Hepatocyte (in vitro differentiated cells): ENCODE results near the gene LRFN4. TPM values are rescaled to one million over a fixed set of nuclear protein-coding genes. Genes with fewer than 3 reads are reported as not detected.

Experiments used
- DNase-seq: peaks from one replicate; pipeline ENCODE4 v3.0.0-alpha.2; 2016; ENCODE audit warnings: low spot score
- H2AFZ ChIP-seq: fragments of 200-600 bp; sonication (generic); 2 replicates; pipeline ENCODE4 v1.6.0; 2016; ENCODE audit warnings: antibody characterized with exemption, mild to moderate bottlenecking
- H3K27ac ChIP-seq: fragments of 200-600 bp; sonication (generic); 2 replicates; pipeline ENCODE4 v1.5.1; 2016; ENCODE audit warnings: mild to moderate bottlenecking
- H3K27me3 ChIP-seq: fragments of 200-600 bp; sonication (generic); 2 replicates; pipeline ENCODE4 v1.6.1; 2016
- H3K36me3 ChIP-seq: fragments of 200-600 bp; sonication (generic); replicated peaks from 2 replicates; pipeline ENCODE4 v1.5.1; 2016; ENCODE audit warnings: low read depth; ENCODE audit not compliant: insufficient read depth
- H3K4me1 ChIP-seq: fragments of 200-600 bp; sonication (generic); 2 replicates; pipeline ENCODE4 v1.5.1; 2016; ENCODE audit warnings: mild to moderate bottlenecking, moderate library complexity; ENCODE audit not compliant: insufficient read depth
- H3K4me2 ChIP-seq: fragments of 200-600 bp; sonication (generic); 2 replicates; pipeline ENCODE4 v1.6.0; 2016
- H3K4me3 ChIP-seq: fragments of 200-600 bp; sonication (generic); 2 replicates; pipeline ENCODE4 v1.5.1; 2016; ENCODE audit warnings: mild to moderate bottlenecking
- H3K79me2 ChIP-seq: fragments of 200-600 bp; sonication (generic); 2 replicates; pipeline ENCODE4 v1.6.0; 2017; ENCODE audit warnings: mild to moderate bottlenecking
- H3K9me2 ChIP-seq: fragments of 200-600 bp; sonication (generic); replicated peaks from 2 replicates; pipeline ENCODE4 v1.6.0; 2017; ENCODE audit warnings: mild to moderate bottlenecking; ENCODE audit not compliant: insufficient read depth
- H3K9me3 ChIP-seq: fragments of 200-600 bp; sonication (generic); 2 replicates; pipeline ENCODE4 v1.5.1; 2016; ENCODE audit warnings: low read depth, mild to moderate bottlenecking
- H4K20me1 ChIP-seq: fragments of 200-600 bp; sonication (generic); 2 replicates; pipeline ENCODE4 v1.6.0; 2016; ENCODE audit warnings: mild to moderate bottlenecking; ENCODE audit not compliant: insufficient read depth, poor library complexity, severe bottlenecking
- EZH2 ChIP-seq: fragments of 200-600 bp; sonication (generic); IDR thresholded peaks from 2 replicates; pipeline ENCODE4 v1.6.1; 2016; ENCODE audit warnings: antibody characterized with exemption, mild to moderate bottlenecking, borderline replicate concordance
- EZH2phosphoT487 ChIP-seq: fragments of 200-600 bp; sonication (generic); IDR thresholded peaks from one replicate; pipeline ENCODE4 v1.6.1; 2018; ENCODE audit warnings: antibody characterized with exemption, mild to moderate bottlenecking, low read depth, moderate library complexity; ENCODE audit not compliant: unreplicated experiment, severe bottlenecking
- WGBS: methylation state at CpG from one replicate; pipeline ENCODE4 v1.1.6; 2016; ENCODE audit warnings: low lambda C conversion rate; ENCODE audit errors: missing lambda C conversion rate; 5-methylcytosine and 5-hydroxymethylcytosine counted together
- polyA plus RNA-seq: library from polyadenylated mRNA; unstranded; fragments of >200 nt; fragmentation: Nextera tagmentation; extraction: Ambion mirVana; gene quantifications from 2 replicates; pipeline ENCODE4 v1.2.1, GENCODE V29; 2016
- total RNA-seq: library from RNA; depleted of rRNA; stranded (reverse); fragments of >200 nt; gene quantifications from 2 replicates; pipeline ENCODE4 v1.2.3, GENCODE V29; 2014
- TF ChIP-seq, protein P1 (sequence below): fragments of 200-600 bp; sonication (generic); IDR thresholded peaks from 2 replicates; pipeline ENCODE4 v1.5.1; 2016; ENCODE audit warnings: antibody characterized with exemption, mild to moderate bottlenecking; ENCODE audit not compliant: poor library complexity

Gene LRFN4
- total and polyA plus RNA-seq, 2 experiments from 2014 or later, result 15.8 to 30.2 TPM

DNA sequence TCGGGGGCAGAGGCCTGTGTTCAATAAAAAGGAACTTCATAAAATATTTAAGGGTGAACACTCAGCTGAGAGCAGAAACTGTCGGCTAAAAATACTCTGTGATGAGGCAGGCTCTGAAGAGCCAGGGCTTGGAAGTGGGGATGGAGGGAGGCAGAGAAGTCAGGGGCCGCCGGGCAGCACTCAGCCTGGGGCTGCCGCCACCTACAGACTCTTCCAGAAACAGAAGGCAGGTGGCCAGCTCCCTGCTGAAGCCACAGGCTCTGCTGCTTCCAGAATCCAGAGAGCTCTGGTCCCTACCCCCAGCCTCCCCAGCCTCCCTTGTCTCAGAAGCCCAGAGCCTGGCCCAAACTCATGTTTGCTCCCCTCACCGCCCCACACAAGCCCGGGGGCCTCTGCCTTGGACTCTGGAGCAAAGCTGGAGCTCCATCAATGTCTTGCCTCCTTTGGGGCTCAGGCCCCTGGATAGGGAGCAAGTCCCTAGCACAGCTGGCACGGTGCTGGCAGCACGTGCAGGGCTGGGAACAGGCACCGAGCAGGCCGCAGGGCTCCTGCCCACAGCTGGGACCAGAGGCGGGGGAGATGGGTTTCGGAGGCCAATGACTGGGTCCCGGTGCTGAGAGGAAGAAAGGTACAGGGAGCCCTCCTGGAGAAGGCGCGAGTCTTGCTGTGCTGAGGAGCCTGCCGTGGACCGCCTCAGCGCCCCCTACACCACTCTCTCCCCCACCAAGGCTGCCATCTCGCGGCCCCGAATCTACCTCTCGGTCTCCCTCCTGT lies 8.2 kb downstream of the LRFN4 start:
- Histone ChIP-seq H3K36me3 (no peaks in the 10 kb centered on the region), H3K27me3 (no peaks in the 10 kb centered on the region), H3K79me2 (no peaks in the 10 kb centered on the region), H3K4me3 (no peak overlapping the region), H4K20me1 (no peaks in the 10 kb centered on the region), H3K4me2 (no peak overlapping the region), H3K9me3 (no peaks in the 10 kb centered on the region), H3K27ac (no peak overlapping the region), H2AFZ (no peak overlapping the region), H3K9me2 (no peaks in the 10 kb centered on the region), H3K4me1 (no peaks in the 10 kb centered on the region)
- no peak for TF ChIP-seq EZH2
- TF ChIP-seq, protein P1, sequence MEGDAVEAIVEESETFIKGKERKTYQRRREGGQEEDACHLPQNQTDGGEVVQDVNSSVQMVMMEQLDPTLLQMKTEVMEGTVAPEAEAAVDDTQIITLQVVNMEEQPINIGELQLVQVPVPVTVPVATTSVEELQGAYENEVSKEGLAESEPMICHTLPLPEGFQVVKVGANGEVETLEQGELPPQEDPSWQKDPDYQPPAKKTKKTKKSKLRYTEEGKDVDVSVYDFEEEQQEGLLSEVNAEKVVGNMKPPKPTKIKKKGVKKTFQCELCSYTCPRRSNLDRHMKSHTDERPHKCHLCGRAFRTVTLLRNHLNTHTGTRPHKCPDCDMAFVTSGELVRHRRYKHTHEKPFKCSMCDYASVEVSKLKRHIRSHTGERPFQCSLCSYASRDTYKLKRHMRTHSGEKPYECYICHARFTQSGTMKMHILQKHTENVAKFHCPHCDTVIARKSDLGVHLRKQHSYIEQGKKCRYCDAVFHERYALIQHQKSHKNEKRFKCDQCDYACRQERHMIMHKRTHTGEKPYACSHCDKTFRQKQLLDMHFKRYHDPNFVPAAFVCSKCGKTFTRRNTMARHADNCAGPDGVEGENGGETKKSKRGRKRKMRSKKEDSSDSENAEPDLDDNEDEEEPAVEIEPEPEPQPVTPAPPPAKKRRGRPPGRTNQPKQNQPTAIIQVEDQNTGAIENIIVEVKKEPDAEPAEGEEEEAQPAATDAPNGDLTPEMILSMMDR, result no peak
- no peak for TF ChIP-seq EZH2phosphoT487
- 91% methylated on average over 23 of the region's 23 CpGs for WGBS
- DNase-seq, result no peak

DNA sequence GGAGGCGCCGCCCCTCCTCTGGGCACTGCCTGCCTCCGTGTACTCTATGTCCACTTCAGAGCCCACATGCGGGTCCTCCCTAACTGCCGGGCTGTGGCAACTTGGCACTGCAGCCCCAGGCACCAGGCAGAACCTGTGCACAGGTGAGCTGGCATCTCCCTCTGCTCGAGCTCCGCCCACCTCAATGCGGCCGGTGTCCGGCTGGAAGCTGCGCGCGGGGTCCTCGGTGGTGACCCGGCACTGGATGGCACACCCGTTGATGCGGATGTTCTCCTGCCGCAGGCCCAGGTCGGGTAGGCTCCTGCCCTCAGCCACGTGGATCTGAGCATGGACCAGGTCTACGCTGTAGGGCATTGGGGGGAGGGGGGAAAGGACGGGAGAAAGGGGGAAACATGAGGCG lies 9.1 kb downstream of the LRFN4 start:
- WGBS, result 97% methylated on average over 18 of the region's 23 CpGs
- Histone ChIP-seq H3K4me2 (no peak overlapping the region), H3K27me3 (no peaks in the 10 kb centered on the region), H3K9me2 (no peaks in the 10 kb centered on the region), H2AFZ (no peak overlapping the region), H4K20me1 (no peaks in the 10 kb centered on the region), H3K27ac (no peak overlapping the region), H3K4me1 (no peaks in the 10 kb centered on the region), H3K9me3 (no peaks in the 10 kb centered on the region), H3K79me2 (no peaks in the 10 kb centered on the region), H3K36me3 (no peaks in the 10 kb centered on the region), H3K4me3 (no peak overlapping the region)
- DNase-seq, result no peak
- TF ChIP-seq, protein P1, result no peak
- no peak for TF ChIP-seq EZH2
- no peak for TF ChIP-seq EZH2phosphoT487

DNA sequence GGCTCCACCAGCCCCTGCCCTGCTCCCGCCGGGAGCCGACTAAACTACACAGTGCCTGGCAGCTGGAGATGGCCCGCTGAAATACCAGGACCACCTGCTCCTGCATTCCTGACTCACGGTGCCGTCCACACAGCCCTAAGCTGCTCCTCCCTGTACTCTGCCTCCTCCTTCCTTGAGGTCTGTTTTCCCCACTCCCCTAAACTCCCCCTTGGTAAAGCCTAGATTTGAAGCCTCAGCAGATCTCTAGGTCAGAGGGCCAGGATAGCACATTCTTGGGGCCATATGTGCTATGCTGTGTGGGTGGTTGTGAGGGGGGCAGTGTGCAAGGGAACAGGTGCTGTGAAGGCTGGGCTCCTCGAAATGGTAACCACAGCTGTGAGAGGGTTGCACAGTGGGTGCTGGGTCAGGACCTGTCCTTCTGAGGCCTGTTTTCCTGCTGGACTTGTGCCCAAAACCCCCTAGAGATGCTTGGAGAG lies 9.7 kb downstream of the LRFN4 start:
- Histone ChIP-seq H3K4me1 (no peaks in the 10 kb centered on the region), H3K9me2 (no peaks in the 10 kb centered on the region), H3K27me3 (no peaks in the 10 kb centered on the region), H3K4me2 (no peak overlapping the region), H3K27ac (no peak overlapping the region), H3K79me2 (no peaks in the 10 kb centered on the region), H4K20me1 (no peaks in the 10 kb centered on the region), H2AFZ (no peak overlapping the region), H3K36me3 (no peaks in the 10 kb centered on the region), H3K4me3 (no peak overlapping the region), H3K9me3 (no peaks in the 10 kb centered on the region)
- WGBS, result 94% methylated on average over 7 of the region's 7 CpGs
- no peak for DNase-seq
- TF ChIP-seq, protein P1, result no peak
- TF ChIP-seq EZH2phosphoT487 (no peak), EZH2 (no peak)
